ENCODE data around the gene JUND.
A peak's percentile ranks its signal among the peaks of the same experiment; 100 is the strongest.

The JUND gene

DNA sequence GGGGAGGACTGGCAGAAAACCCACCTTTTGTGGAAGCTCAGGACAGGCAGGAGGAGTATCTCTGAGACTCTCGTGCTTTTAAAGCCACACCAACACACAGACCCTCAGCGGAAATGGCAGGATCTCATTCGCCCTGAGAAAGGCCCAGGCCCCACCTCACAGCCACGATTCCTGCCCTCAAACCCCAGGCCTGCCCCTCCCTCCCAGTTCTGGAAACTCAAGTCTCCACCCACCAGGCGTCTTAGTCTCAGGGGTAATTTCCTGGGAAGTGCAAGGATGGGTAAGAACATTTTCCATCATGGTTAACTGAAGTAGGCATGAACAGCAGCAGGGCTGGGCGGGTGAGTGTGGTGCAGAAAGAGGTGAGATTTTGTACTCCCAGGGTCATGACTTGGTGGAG is 47.2 kb downstream of the JUND start:
- peaks cover 2% of the 10 kb centered on the region for H3K4me1 Mint-ChIP-seq (ENCODE audit: low read depth)
- no peaks in the 10 kb centered on the region for H3K36me3 Mint-ChIP-seq (ENCODE audit: low read depth)
- H3K27me3 Mint-ChIP-seq (ENCODE audit: low read depth), result peaks cover 29% of the 10 kb centered on the region
- no peaks in the 10 kb centered on the region for H3K9me3 Mint-ChIP-seq
- no peak for DNase-seq (ENCODE audit: low spot score)
- H3K27ac Mint-ChIP-seq, result no peak overlapping the region
- H3K4me3 Mint-ChIP-seq, result no peak overlapping the region

DNA sequence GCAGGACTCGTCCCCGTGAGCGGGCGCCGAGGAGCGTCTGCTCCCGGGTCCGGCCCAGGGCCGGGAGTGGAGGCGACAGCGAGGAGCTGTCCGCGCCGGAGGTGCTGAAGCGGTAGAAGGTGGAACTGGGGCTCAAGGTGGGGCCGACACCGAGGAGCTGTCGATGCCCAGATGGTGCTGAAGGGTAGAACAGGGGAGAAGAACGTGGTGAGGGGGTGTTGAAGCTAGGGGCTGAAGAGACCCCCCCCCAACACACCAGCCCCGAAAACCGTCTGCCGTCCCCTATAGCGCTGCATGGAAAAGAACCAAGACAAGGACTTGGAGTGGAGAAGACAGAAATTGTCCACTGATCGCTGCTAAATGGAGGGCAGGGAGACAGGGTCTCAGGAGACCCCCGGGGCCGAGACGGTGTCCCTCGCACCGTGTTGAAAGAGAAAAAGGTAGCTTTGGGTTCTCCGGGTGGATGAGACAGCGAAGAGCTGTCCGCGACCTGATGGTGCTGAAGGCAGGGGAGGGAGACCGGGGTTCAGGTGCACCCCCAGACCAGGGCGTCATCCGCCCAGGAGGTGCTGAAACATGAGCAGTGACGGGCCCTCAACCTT is 48.1 kb downstream of the JUND start:
- H3K4me1 Mint-ChIP-seq (ENCODE audit: low read depth), result peaks cover 2% of the 10 kb centered on the region
- H3K36me3 Mint-ChIP-seq (ENCODE audit: low read depth), result no peaks in the 10 kb centered on the region
- peaks cover 29% of the 10 kb centered on the region for H3K27me3 Mint-ChIP-seq (ENCODE audit: low read depth)
- no peaks in the 10 kb centered on the region for H3K9me3 Mint-ChIP-seq
- no peak overlapping the region for H3K27ac Mint-ChIP-seq
- no peak overlapping the region for H3K4me3 Mint-ChIP-seq
- DNase-seq (ENCODE audit: low spot score), result peak; percentile 53

DNA sequence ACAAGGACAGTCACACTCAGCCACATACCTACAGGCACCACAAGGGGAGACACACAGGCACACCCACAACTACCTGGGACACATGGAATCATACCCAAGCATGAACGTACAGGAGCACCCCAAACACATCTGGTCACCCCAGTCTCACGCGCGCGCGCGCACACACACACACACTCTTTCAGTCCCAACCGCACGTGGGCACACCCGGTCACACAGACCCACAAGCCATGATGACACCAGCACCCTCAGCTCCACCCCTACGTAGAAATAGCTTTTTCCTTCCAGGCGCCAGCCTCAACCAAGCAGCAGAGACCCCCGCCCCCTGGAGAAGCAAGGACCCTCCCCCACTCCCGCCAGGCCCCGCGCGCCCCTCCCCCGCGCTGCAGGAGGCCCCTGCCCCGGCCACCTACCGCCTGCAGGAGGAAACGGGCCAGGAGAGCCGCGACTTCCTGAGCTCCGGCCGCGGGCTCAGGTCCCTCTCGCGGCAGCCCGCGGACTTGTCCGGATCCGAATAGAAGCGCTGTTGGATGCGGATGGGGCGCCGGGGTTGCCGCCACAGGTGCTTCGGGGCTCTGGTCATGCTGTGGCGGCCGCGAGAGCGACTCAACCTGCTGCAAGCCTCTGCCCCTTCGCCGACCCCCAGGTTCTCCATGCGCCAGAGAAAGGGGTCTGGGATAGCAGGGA is 48.7 kb downstream of the JUND start:
- Mint-ChIP-seq H3K9me3 (no peaks in the 10 kb centered on the region), H3K27ac (no peak overlapping the region), H3K4me3 (no peak overlapping the region), H3K36me3 (ENCODE audit: low read depth) (no peaks in the 10 kb centered on the region), H3K4me1 (ENCODE audit: low read depth) (peaks cover 2% of the 10 kb centered on the region), H3K27me3 (ENCODE audit: low read depth) (peaks cover 34% of the 10 kb centered on the region)
- peak; percentile 27 for DNase-seq (ENCODE audit: low spot score)

DNA sequence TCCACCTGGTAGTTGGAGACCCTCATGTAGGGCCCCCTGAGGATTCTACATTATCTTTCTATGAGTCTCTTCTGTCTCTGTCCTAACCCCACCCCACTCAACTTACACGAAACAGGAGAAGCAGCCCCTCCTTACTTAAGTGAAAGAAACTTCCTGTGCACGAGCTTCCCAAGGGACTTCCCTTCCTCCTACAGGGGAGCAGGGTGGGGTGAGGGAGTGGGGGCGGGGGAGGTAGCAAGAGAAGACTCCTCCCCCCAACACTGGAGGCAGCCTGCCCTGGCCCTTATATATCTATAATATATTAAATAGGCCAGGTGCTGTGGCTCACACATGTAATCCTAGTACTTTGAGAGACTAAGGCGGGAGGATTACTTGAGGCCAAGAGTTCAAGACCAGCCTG is 49.6 kb downstream of the JUND start:
- peaks cover 43% of the 10 kb centered on the region for H3K27me3 Mint-ChIP-seq (ENCODE audit: low read depth)

DNA sequence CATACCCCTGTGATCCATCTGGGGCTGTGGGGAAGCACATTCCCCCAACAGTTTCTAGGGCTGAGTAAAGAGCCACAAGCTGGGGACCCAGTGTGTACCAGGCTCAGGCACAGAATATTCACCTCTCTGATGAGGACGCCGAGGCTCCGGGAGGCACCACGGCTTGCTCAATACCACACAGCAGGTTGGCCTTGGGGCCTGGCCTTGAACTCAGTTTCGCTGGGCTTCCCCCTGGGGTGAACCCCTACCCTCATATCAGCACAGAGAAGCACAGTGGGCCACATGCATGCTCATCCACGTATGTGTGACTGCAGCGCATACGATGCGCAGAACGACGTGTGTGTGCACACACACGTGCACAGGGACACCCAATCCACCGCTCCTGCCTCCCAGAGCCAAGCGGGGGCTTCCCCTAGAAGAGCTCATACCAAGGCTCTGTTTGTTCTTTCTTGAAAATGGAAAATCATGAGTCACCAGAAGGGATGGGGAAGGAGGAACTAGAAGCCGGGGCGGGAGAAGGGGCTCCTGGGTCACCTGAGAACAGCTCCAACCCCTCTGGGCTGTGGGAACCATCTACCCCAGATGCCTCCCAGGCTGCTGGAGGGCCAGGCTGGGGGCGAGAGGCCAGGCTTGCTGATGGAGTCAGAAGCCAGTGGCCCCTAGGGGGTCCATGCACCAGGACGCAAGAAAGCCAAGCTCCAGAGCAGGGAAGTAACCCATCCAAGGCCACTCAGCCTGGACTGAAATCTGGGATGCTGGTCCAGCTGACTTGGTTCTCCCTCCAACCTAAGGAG is 50.3 kb downstream of the JUND start:
- peaks cover 2% of the 10 kb centered on the region for H3K4me1 Mint-ChIP-seq (ENCODE audit: low read depth)
- no peaks in the 10 kb centered on the region for H3K9me3 Mint-ChIP-seq
- no peak for DNase-seq (ENCODE audit: low spot score)
- peaks cover 47% of the 10 kb centered on the region for H3K27me3 Mint-ChIP-seq (ENCODE audit: low read depth)
- H3K36me3 Mint-ChIP-seq (ENCODE audit: low read depth), result no peaks in the 10 kb centered on the region
- no peak overlapping the region for H3K27ac Mint-ChIP-seq
- no peak overlapping the region for H3K4me3 Mint-ChIP-seq

More for the DNA sequence above, 49.6 kb downstream of the JUND start:
- Mint-ChIP-seq H3K4me1 (ENCODE audit: low read depth) (peaks cover 2% of the 10 kb centered on the region), H3K9me3 (no peaks in the 10 kb centered on the region), H3K36me3 (ENCODE audit: low read depth) (no peaks in the 10 kb centered on the region), H3K27ac (no peak overlapping the region), H3K4me3 (no peak overlapping the region)
- no peak for DNase-seq (ENCODE audit: low spot score)

DNA sequence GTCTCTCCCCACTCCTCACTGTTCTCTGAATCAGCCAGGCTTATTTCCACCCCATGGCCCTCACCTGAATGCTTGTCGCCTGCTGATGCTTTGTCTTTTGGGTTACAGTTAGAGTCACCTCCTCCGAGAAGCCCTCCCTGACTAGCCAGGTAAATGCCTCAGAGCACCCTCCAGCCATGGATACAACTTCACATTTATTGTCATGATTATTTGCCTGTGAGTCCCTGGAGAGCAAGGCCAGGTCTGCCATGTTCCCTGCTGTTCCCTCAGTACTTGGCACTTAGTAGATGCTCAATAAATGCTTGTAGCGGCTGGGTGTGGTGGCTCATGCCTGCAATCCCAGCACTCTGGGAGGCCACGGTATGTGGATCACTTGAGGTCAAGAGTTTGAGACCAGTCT is 51.5 kb downstream of the JUND start:
- no peaks in the 10 kb centered on the region for H3K36me3 Mint-ChIP-seq (ENCODE audit: low read depth)
- no peak overlapping the region for H3K4me3 Mint-ChIP-seq
- H3K9me3 Mint-ChIP-seq, result no peaks in the 10 kb centered on the region
- peaks cover 2% of the 10 kb centered on the region for H3K4me1 Mint-ChIP-seq (ENCODE audit: low read depth)
- H3K27ac Mint-ChIP-seq, result no peak overlapping the region
- no peak for DNase-seq (ENCODE audit: low spot score)
- H3K27me3 Mint-ChIP-seq (ENCODE audit: low read depth), result peaks cover 58% of the 10 kb centered on the region

Measured in T-helper 2 cell treated with Interferon-gamma antibody and Interleukin-4, amounts not matched to agents 5 μg/mL and 100 μg/mL, for 36 hours (primary cell).